Inferior parietal cortex (tissue), 1 donor: ENCODE data around the gene EPS8.

Experiments used
- DNase-seq: peaks from one replicate; pipeline ENCODE4 v3.0.0-alpha.2; 2016; ENCODE audit errors: extremely low spot score

EPS8 gene

GRCh38 chr12:15717940-15718567, 71.1 kb downstream of the EPS8 start:
- no peak for DNase-seq

- DNase-seq = no peak
Measured at GRCh38 chr12:15716581-15716980, 72.6 kb downstream of the EPS8 start.

GRCh38 chr12:15714256-15714655, 74.9 kb downstream of the EPS8 start:
- DNase-seq = no peak

GRCh38 chr12:15712823-15713660, 76.1 kb downstream of the EPS8 start:
- DNase-seq = no peak

GRCh38 chr12:15712160-15712559, 77.0 kb downstream of the EPS8 start:
- DNase-seq = no peak

GRCh38 chr12:15710860-15711510, 78.2 kb downstream of the EPS8 start:
- DNase-seq = no peak

- no peak for DNase-seq
Measured at GRCh38 chr12:15709551-15709950, 79.6 kb downstream of the EPS8 start.

GRCh38 chr12:15708396-15709076, 80.7 kb downstream of the EPS8 start:
- no peak for DNase-seq

GRCh38 chr12:15707516-15708199, 81.5 kb downstream of the EPS8 start:
- DNase-seq = no peak

GRCh38 chr12:15706010-15706676, 83.0 kb downstream of the EPS8 start:
- no peak for DNase-seq

- DNase-seq = no peak
Measured at GRCh38 chr12:15705606-15706005, 83.6 kb downstream of the EPS8 start.

- no peak for DNase-seq
Measured at GRCh38 chr12:15702276-15702675, 86.9 kb downstream of the EPS8 start.

- no peak for DNase-seq
Measured at GRCh38 chr12:15701631-15702156, 87.5 kb downstream of the EPS8 start.

- DNase-seq = no peak
Measured at GRCh38 chr12:15701206-15701605, 88.0 kb downstream of the EPS8 start.

GRCh38 chr12:15700595-15700994, 88.6 kb downstream of the EPS8 start:
- DNase-seq = no peak

GRCh38 chr12:15699886-15700285, 89.3 kb downstream of the EPS8 start:
- DNase-seq = no peak

GRCh38 chr12:15698377-15698871, 90.8 kb downstream of the EPS8 start:
- no peak for DNase-seq

- DNase-seq = no peak
Measured at GRCh38 chr12:15697201-15697600, 92.0 kb downstream of the EPS8 start.

- DNase-seq = no peak
Measured at GRCh38 chr12:15693228-15693911, 95.8 kb downstream of the EPS8 start.

GRCh38 chr12:15691388-15691787, 97.8 kb downstream of the EPS8 start:
- DNase-seq = no peak
